Natural killer cell (primary cell): ENCODE results near the gene SAV1. TPM values are rescaled to one million over a fixed set of nuclear protein-coding genes. Genes with fewer than 3 reads are reported as not detected.
"Not testable (repeated sequence)": the region's sequence is repeated elsewhere in the genome, so short reads cannot be mapped to it uniquely, and the experiment has no call there.

Source experiments
- ATAC-seq, 3 donors: fragments of 150-1000 bp in 2 of 3; fragments of 200-7000 bp in 1 of 3; cut with Tn5 transposase; 1 replicate in 1 of 3; 2 replicates in 2 of 3; pipeline ENCODE4 v1.10.0; 2021; ENCODE audit warnings: mild to moderate bottlenecking in 2 of 3, moderate library complexity in 2 of 3
- DNase-seq, 2 donors: peaks; one replicate each; pipeline versions ENCODE4 v3.0.0 to v3.0.0-alpha.2; 2013 to 2021; ENCODE audit warnings: mixed read lengths in 1 of 2
- H3K27ac ChIP-seq: one replicate; pipeline ENCODE4 v1.5.1; 2013; ENCODE audit warnings: mild to moderate bottlenecking, low read length
- H3K27me3 ChIP-seq: one replicate; pipeline ENCODE4 v1.6.1; 2013; ENCODE audit warnings: low read length; ENCODE audit not compliant: control insufficient read depth, insufficient read depth
- H3K36me3 ChIP-seq: one replicate; pipeline ENCODE4 v1.6.1; 2013; ENCODE audit warnings: low read length; ENCODE audit not compliant: control insufficient read depth, insufficient read depth
- H3K4me1 ChIP-seq: one replicate; pipeline ENCODE4 v1.6.1; 2013; ENCODE audit warnings: low read length; ENCODE audit not compliant: control insufficient read depth, insufficient read depth
- H3K4me3 ChIP-seq: one replicate; pipeline ENCODE4 v1.5.1; 2013; ENCODE audit warnings: low read length
- H3K9me3 ChIP-seq: one replicate; pipeline ENCODE4 v1.6.1; 2013; ENCODE audit warnings: low read length; ENCODE audit not compliant: control insufficient read depth, insufficient read depth
- H3K27ac Mint-ChIP-seq, 2 donors: one replicate each; pipeline ENCODE4 v1.8.0; 2022; ENCODE audit warnings: mild to moderate bottlenecking in 2 of 2, mixed read lengths in 2 of 2, moderate library complexity in 1 of 2
- H3K27me3 Mint-ChIP-seq, 2 donors: one replicate each; pipeline ENCODE4 v1.8.0; 2022; ENCODE audit warnings: low read depth in 2 of 2, mixed read lengths in 2 of 2
- H3K36me3 Mint-ChIP-seq: one replicate; pipeline ENCODE4 v1.8.0; 2022; ENCODE audit warnings: mixed read lengths
- H3K4me1 Mint-ChIP-seq, 2 donors: one replicate each; pipeline ENCODE4 v1.8.0; 2022; ENCODE audit warnings: mixed read lengths in 2 of 2
- H3K4me3 Mint-ChIP-seq: one replicate; pipeline ENCODE4 v1.8.0; 2022; ENCODE audit warnings: mild to moderate bottlenecking, moderate library complexity, mixed read lengths
- H3K9me3 Mint-ChIP-seq, 2 donors: one replicate each; pipeline ENCODE4 v1.8.0; 2022; ENCODE audit warnings: mixed read lengths in 2 of 2
- CTCF ChIP-seq: fragments of 200-600 bp; IDR thresholded peaks from one replicate; pipeline ENCODE4 v1.8.0; 2022; ENCODE audit warnings: antibody characterized with exemption
- WGBS: methylation state at CpG from one replicate; pipeline ENCODE4 v1.1.7; 2013; ENCODE audit warnings: missing lambda C conversion rate; ENCODE audit not compliant: insufficient coverage; 5-methylcytosine and 5-hydroxymethylcytosine counted together
- intact Hi-C: fragments of 100-400 bp; cut with micrococcal nuclease; formaldehyde crosslinking; loops from one replicate; pipeline ENCODE4 v1.14.2; 2022
- total RNA-seq, 4 donors: library from RNA; stranded (reverse); fragments of 120-200 nt in 1 of 4; gene quantifications; one replicate each; pipeline versions ENCODE4 v1.2.3 to v1.2.4, GENCODE V29; 2013 to 2022

SAV1 gene
- total RNA-seq, 3 donors from 2014 or later (not counting 1 experiment from before 2014, with no cell fraction given): 3.0 to 6.6 (median 6.6) TPM

DNA sequence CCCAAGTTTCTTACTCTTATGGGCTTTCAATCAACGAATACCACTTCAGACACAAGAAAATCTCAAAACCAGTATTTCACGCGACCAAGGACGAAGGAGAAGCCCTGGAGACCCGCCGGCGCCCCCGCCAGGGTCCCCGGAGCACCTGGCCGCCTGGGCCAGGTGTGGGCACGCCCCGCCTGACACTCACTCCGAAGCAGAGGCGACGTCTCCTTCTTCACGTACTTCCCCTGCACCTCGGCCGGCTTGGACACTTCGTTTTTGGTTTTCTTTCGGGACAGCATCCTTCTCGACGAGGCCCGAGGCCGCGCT is 466 bp downstream of the SAV1 start:
- no peaks in the 10 kb centered on the region for H3K9me3 Mint-ChIP-seq
- ATAC-seq: peak in 1 of 3 donors; percentile 54
- intact Hi-C loops: no loop called here
- no peaks in the 10 kb centered on the region for H3K36me3 ChIP-seq
- H3K4me3 Mint-ChIP-seq: no peak overlapping the region
- no peaks in the 10 kb centered on the region for H3K27me3 ChIP-seq
- H3K4me1 Mint-ChIP-seq: peaks cover 10 to 20% of the 10 kb centered on the region in 2 donors
- peaks cover 8% of the 10 kb centered on the region for H3K4me1 ChIP-seq
- peaks cover 0 to 6% of the 10 kb centered on the region in 2 donors for H3K27me3 Mint-ChIP-seq
- peak overlapping the region; percentile 57 for H3K4me3 ChIP-seq
- H3K9me3 ChIP-seq: no peaks in the 10 kb centered on the region
- DNase-seq: peak in 1 of 2 donors; percentile 58
- WGBS: under 1% methylated on average over 25 of the region's 25 CpGs
- H3K36me3 Mint-ChIP-seq: no peaks in the 10 kb centered on the region
- TF ChIP-seq CTCF: no peak
- no peak overlapping the region for H3K27ac Mint-ChIP-seq
- H3K27ac ChIP-seq: peak overlapping the region; percentile 16

DNA sequence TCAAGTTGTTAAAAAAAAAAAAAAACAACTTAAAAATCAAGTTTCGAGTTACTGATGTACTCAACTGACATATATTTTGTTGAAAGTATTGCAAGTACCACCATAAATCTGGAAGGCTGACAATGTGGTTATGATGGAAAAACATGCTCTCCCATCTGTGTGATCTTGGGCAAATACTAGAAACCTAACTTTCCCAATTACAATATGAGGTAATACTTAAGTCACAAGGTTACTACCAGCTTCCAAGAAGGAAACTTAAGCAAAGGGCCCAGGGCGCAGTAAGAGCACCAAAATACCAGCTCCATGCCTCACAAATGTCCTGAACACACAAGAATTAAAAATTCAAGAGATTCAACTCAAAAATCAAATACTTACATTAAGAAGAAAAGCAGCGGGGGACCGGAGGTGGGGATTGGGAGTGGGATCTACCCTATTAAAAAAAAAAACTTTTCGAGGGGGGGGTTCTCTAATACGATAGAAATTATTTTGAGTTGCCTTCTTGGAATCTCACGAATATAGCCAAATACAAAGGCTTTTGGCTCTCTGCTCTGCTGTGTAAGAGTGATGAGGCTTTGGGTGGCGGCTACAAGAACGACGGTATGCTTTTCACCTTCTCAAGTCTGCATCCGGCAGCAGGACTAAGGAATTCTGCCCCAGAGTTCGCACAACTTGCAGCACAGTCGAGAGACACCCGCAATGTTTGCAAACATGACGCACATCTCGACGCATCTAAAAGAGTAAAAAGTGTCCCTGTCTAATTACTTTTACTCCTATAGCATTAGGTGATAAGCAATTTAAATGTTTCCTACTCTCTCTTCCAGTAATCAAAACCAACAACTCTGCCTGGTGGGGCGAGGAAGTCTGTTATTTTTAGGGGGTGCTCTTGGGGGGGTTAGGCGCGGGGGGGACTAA is 1.1 kb downstream of the SAV1 start:
- WGBS: 10% methylated on average over 15 of the region's 20 CpGs
- no peaks in the 10 kb centered on the region for H3K36me3 ChIP-seq
- DNase-seq: peak; percentile 17 to 73
- H3K4me1 ChIP-seq: peaks cover 8% of the 10 kb centered on the region
- H3K27ac ChIP-seq: peak overlapping the region; percentile 16
- no peaks in the 10 kb centered on the region for H3K9me3 ChIP-seq
- H3K9me3 Mint-ChIP-seq: no peaks in the 10 kb centered on the region
- H3K27me3 ChIP-seq: no peaks in the 10 kb centered on the region
- peak; percentile 49 to 52 (median 49) for ATAC-seq
- H3K4me1 Mint-ChIP-seq: peaks cover 10 to 20% of the 10 kb centered on the region in 2 donors
- H3K36me3 Mint-ChIP-seq: no peaks in the 10 kb centered on the region
- intact Hi-C loops: no loop called here
- H3K4me3 ChIP-seq: peak overlapping the region; percentile 57
- no peak for TF ChIP-seq CTCF
- no peak overlapping the region for H3K4me3 Mint-ChIP-seq
- peaks cover 0 to 7% of the 10 kb centered on the region in 2 donors for H3K27me3 Mint-ChIP-seq
- peak overlapping the region in 1 of 2 donors; percentile 11 for H3K27ac Mint-ChIP-seq

DNA sequence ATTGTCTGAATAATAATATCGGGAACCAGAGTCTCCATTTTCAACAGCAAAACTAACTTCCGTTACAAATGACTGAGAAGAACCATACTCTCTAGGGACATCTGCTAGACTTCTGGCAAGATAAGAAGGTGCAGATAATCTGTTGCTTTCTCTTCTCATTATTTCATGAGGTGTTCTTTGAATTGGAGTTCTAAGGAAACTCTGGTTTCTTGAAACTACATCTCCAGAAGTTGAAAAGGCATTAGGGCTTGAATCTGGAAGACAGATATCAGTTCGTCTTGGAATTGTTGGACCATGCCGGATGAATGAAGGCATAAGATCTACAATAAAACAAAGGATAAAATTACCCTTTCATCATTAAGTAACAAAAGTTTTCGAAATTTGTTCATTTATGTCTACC is 2.8 kb downstream of the SAV1 start:
- ATAC-seq, H3K4me1 ChIP-seq, H3K27me3 ChIP-seq, H3K36me3 ChIP-seq, H3K27ac Mint-ChIP-seq, H3K27ac ChIP-seq, H3K9me3 Mint-ChIP-seq, H3K27me3 Mint-ChIP-seq, H3K9me3 ChIP-seq, H3K36me3 Mint-ChIP-seq, DNase-seq, intact Hi-C loops, H3K4me3 Mint-ChIP-seq, H3K4me3 ChIP-seq: not testable (repeated sequence)
- H3K4me1 Mint-ChIP-seq: peaks cover 19 to 30% of the 10 kb centered on the region in 2 donors
- whole genome bisulfite sequencing: 100% methylated on average over 1 of the region's 5 CpGs

- intact Hi-C loops, H3K27me3 Mint-ChIP-seq: not testable (repeated sequence)
- WGBS: 92% methylated on average over 2 of the region's 2 CpGs
Measured at GRCh38 chr14:50664579-50664978, 3.5 kb downstream of the SAV1 start.

More at GRCh38 chr14:50664579-50664978, 3.5 kb downstream of the SAV1 start:
- not testable (repeated sequence) for ATAC-seq, H3K27ac ChIP-seq, H3K36me3 Mint-ChIP-seq, H3K36me3 ChIP-seq, H3K27me3 ChIP-seq, H3K4me1 ChIP-seq, DNase-seq, H3K9me3 Mint-ChIP-seq, H3K4me3 Mint-ChIP-seq, H3K9me3 ChIP-seq, H3K27ac Mint-ChIP-seq, H3K4me3 ChIP-seq
- H3K4me1 Mint-ChIP-seq: peaks cover 19 to 30% of the 10 kb centered on the region in 2 donors
